IMR-90 (cell line): Measurements from ENCODE around the gene FAF2. TPM values are rescaled to one million over a fixed set of nuclear protein-coding genes. Genes with fewer than 3 reads are reported as not detected.

ENCODE experiments used
- ATAC-seq: fragments of 200-7000 bp; cut with Tn5 transposase; 2 replicates; pipeline ENCODE4 v1.9.1; 2020; ENCODE audit warnings: low read depth, mild to moderate bottlenecking, moderate library complexity
- BruUV-seq: library from RNA; stranded (reverse); fragments of 400-500 nt; replicated peaks from 2 replicates; lab custom pipeline; 2021; lab: Mats Ljungman, UMichigan
- CTCF ChIA-PET: fragments of 300-600 bp; formaldehyde crosslinking; extraction: SDS; loops from one replicate; lab custom pipeline; 2021; ENCODE audit warnings: antibody characterized with exemption; lab: Yijun Ruan, JAX
- POLR2A ChIA-PET: fragments of 300-600 bp; sonication (Branson Sonifier 250); formaldehyde crosslinking; loops from one replicate; lab custom pipeline; 2022; ENCODE audit warnings: antibody characterized with exemption; ENCODE audit not compliant: unreplicated experiment; lab: Charles Lee
- DNase-seq: peaks from one replicate; pipeline ENCODE4 v3.0.0; 2013
- H2AFZ ChIP-seq: replicated peaks from 2 replicates; pipeline ENCODE3; 2013; ENCODE audit warnings: low read length, mild to moderate bottlenecking; ENCODE audit not compliant: poor library complexity
- H2AK5ac ChIP-seq: 2 replicates; pipeline ENCODE4 v1.6.1; 2013; ENCODE audit warnings: low read depth, low read length, inconsistent platforms
- H2AK9ac ChIP-seq: replicated peaks from 2 replicates; pipeline ENCODE3; 2013; ENCODE audit warnings: mild to moderate bottlenecking, low read depth, low read length, moderate library complexity; ENCODE audit not compliant: poor library complexity
- H2BK120ac ChIP-seq: 2 replicates; pipeline ENCODE4 v1.6.1; 2013; ENCODE audit warnings: low read depth, low read length, inconsistent platforms
- H2BK15ac ChIP-seq: 3 replicates; pipeline ENCODE4 v1.6.1; 2013; ENCODE audit warnings: low read depth, low read length, inconsistent platforms
- H2BK20ac ChIP-seq: 2 replicates; pipeline ENCODE4 v1.6.1; 2013; ENCODE audit warnings: low read depth, mild to moderate bottlenecking, inconsistent platforms, low read length, moderate library complexity
- H2BK5ac ChIP-seq: 2 replicates; pipeline ENCODE4 v1.6.1; 2013; ENCODE audit warnings: mild to moderate bottlenecking, low read depth, low read length, inconsistent platforms; ENCODE audit not compliant: poor library complexity, severe bottlenecking
- H3K14ac ChIP-seq: replicated peaks from 2 replicates; pipeline ENCODE4 v1.6.1; 2013; ENCODE audit warnings: low read depth, low read length, inconsistent platforms
- H3K18ac ChIP-seq: 2 replicates; pipeline ENCODE4 v1.6.1; 2013; ENCODE audit warnings: low read depth, low read length, control low read depth
- H3K23ac ChIP-seq: 2 replicates; pipeline ENCODE4 v1.6.1; 2013; ENCODE audit warnings: low read depth, low read length, inconsistent platforms
- H3K27ac ChIP-seq: 2 replicates; pipeline ENCODE4 v1.5.1; 2013; ENCODE audit warnings: mild to moderate bottlenecking, control low read depth, low read length; ENCODE audit not compliant: insufficient read depth
- H3K27me3 ChIP-seq: 2 replicates; pipeline ENCODE4 v1.6.1; 2013; ENCODE audit warnings: low read length; ENCODE audit not compliant: control insufficient read depth, insufficient read depth
- H3K36me3 ChIP-seq: 2 replicates; pipeline ENCODE4 v1.6.1; 2013; ENCODE audit warnings: low read length, mixed read lengths; ENCODE audit not compliant: control insufficient read depth, insufficient read depth
- H3K4ac ChIP-seq: 2 replicates; pipeline ENCODE4 v1.6.1; 2013; ENCODE audit warnings: low read depth, low read length, inconsistent platforms
- H3K4me1 ChIP-seq: 2 replicates; pipeline ENCODE4 v1.6.1; 2013; ENCODE audit warnings: low read length, mixed read lengths; ENCODE audit not compliant: control insufficient read depth, insufficient read depth
- H3K4me2 ChIP-seq: 2 replicates; pipeline ENCODE4 v1.6.1; 2013; ENCODE audit warnings: low read depth, mild to moderate bottlenecking, control low read depth, low read length, moderate library complexity
- H3K4me3 ChIP-seq: 2 replicates; pipeline ENCODE4 v1.5.1; 2013; ENCODE audit warnings: low read depth, mild to moderate bottlenecking, control low read depth, low read length, moderate library complexity; ENCODE audit not compliant: insufficient read depth
- H3K56ac ChIP-seq: 2 replicates; pipeline ENCODE4 v1.6.1; 2013; ENCODE audit warnings: low read length, inconsistent platforms; ENCODE audit not compliant: insufficient read depth; ENCODE audit errors: extremely low read depth
- H3K79me1 ChIP-seq, 2 experiments: 2 replicates each; pipeline ENCODE4 v1.6.1; 2013; ENCODE audit warnings: low read length in 2 of 2, inconsistent platforms in 1 of 2, low read depth in 1 of 2
- H3K9ac ChIP-seq: 2 replicates; pipeline ENCODE4 v1.6.1; 2013; ENCODE audit warnings: low read depth, low read length, control low read depth
- H3K9me1 ChIP-seq: 2 replicates; pipeline ENCODE4 v1.6.1; 2013; ENCODE audit warnings: low read length, inconsistent platforms; ENCODE audit not compliant: insufficient read depth
- H3K9me3 ChIP-seq: 2 replicates; pipeline ENCODE4 v1.6.1; 2013; ENCODE audit warnings: low read length; ENCODE audit not compliant: control insufficient read depth, insufficient read depth
- H4K20me1 ChIP-seq: 2 replicates; pipeline ENCODE4 v1.6.1; 2013; ENCODE audit warnings: low read length, inconsistent platforms; ENCODE audit not compliant: insufficient read depth
- H4K5ac ChIP-seq: 2 replicates; pipeline ENCODE4 v1.6.1; 2013; ENCODE audit warnings: mild to moderate bottlenecking, low read depth, low read length, control low read depth
- H4K8ac ChIP-seq, 2 experiments: 2 replicates each; pipeline ENCODE4 v1.6.1; 2013; ENCODE audit warnings: low read depth in 2 of 2, low read length in 2 of 2, control low read depth in 1 of 2, inconsistent platforms in 1 of 2
- H4K91ac ChIP-seq: 2 replicates; pipeline ENCODE4 v1.6.1; 2013; ENCODE audit warnings: low read depth, low read length, inconsistent platforms; ENCODE audit not compliant: insufficient read depth
- BHLHE40 ChIP-seq: fragments of 150-350 bp; IDR thresholded peaks from 2 replicates; pipeline ENCODE4 v1.6.1; 2016; ENCODE audit warnings: mild to moderate bottlenecking, low read depth, low read length
- FOS ChIP-seq: fragments of 150-350 bp; IDR thresholded peaks from 2 replicates; pipeline ENCODE4 v1.6.1; 2016; ENCODE audit warnings: low read depth, low read length
- MAFK ChIP-seq: IDR thresholded peaks from 2 replicates; pipeline ENCODE4 v1.6.1; 2012; ENCODE audit warnings: low read depth, low read length, improper control_type of control experiment
- MAZ ChIP-seq: IDR thresholded peaks from 2 replicates; pipeline ENCODE4 v1.6.1; 2012; ENCODE audit warnings: low read depth, mild to moderate bottlenecking, low read length, improper control_type of control experiment, moderate library complexity, borderline replicate concordance
- POLR2A ChIP-seq: IDR thresholded peaks from 2 replicates; pipeline ENCODE4 v1.6.1; 2012; ENCODE audit warnings: mild to moderate bottlenecking, low read depth, low read length
- RAD21 ChIP-seq: IDR thresholded peaks from 2 replicates; pipeline ENCODE4 v1.6.1; 2012; ENCODE audit warnings: low read length, improper control_type of control experiment
- RCOR1 ChIP-seq: IDR thresholded peaks from 2 replicates; pipeline ENCODE4 v1.6.1; 2012; ENCODE audit warnings: mild to moderate bottlenecking, low read length, improper control_type of control experiment; ENCODE audit not compliant: insufficient replicate concordance
- WGBS, 2 experiments: methylation state at CpG; one replicate each; pipeline versions ENCODE4 v1.1.5 to v1.1.7; 2013; ENCODE audit warnings: missing lambda C conversion rate in 2 of 2; ENCODE audit not compliant: insufficient read length in 1 of 2; ENCODE audit errors: extremely low coverage in 2 of 2; 5-methylcytosine and 5-hydroxymethylcytosine counted together
- dilution Hi-C: fragments of 300-500 bp; cut with HindIII; formaldehyde crosslinking; loops from one replicate; pipeline ENCODE4 v1.14.3; 2018; ENCODE audit warnings: low sequenced_read_pairs; ENCODE audit not compliant: unreplicated experiment
- in situ Hi-C: fragments of 300-500 bp; cut with MboI; formaldehyde crosslinking; loops from 3 replicates; pipeline ENCODE4 v1.14.3; 2019; ENCODE audit warnings: low sequenced_read_pairs, inconsistent platforms, mixed read lengths
- intact Hi-C: fragments of 100-400 bp; cut with micrococcal nuclease; formaldehyde crosslinking; loops from 2 replicates; pipeline ENCODE4 v1.10.0; 2022
- polyA plus RNA-seq, 3 experiments: library from polyadenylated mRNA; depleted of rRNA; stranded (reverse); fragments of >200 nt; gene quantifications; 2 replicates each; pipeline ENCODE4 v1.2.3, GENCODE V29; 2012; ENCODE audit warnings: low replicate concordance in 1 of 3
- total RNA-seq: library from RNA; depleted of rRNA; stranded (reverse); fragments of >200 nt; gene quantifications from 2 replicates; pipeline ENCODE4 v1.2.3, GENCODE V29; 2012
- TF ChIP-seq, protein P1 (sequence below): fragments of 150-350 bp; IDR thresholded peaks from 2 replicates; pipeline ENCODE4 v1.6.1; 2017; ENCODE audit warnings: mild to moderate bottlenecking, antibody characterized with exemption, low read length, low read depth

Gene FAF2
- total and polyA plus RNA-seq, 2 of the 4 experiments (the other 2 are of a cell fraction), result 32.9 to 47.0 TPM

DNA sequence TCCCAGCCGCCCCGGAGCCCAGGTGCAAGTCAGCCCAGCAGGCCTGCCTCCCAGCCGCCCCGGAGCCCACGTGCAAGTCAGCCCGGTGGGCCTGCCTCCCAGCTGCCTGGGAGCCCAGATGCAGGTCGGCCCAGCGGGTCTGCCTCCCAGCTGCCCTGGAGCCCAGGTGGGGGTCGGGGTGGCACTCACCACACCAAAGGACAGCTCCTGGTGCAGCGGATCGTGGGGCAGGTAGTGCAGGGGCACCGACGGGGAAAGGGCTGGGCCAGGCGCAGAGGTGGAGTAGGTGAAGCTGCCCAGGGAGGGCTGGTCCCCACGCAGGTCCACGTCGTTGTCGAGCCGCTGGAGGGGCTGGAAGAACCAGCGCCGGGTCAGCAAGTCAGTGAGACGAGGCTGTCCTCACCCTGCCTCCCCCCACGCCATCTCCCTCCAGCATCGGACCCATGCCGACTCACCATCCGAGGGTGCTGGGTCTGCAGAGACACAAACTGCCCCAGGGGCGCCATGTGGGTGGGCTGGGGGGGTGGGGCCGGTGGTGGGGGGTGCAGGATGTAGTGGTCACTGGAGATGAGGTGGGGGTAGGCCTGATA, 82.3 kb downstream of the FAF2 start:
- H2BK120ac ChIP-seq, result no peak overlapping the region
- H3K27ac ChIP-seq, result no peak overlapping the region
- no peaks in the 10 kb centered on the region for H3K9me3 ChIP-seq
- ChIA-PET POLR2A (no interaction called here), CTCF (interaction anchor here (1.2 kb wide), 1 partner anchor 83 kb away, joined by 4 read pairs; no protein-coding TSS in a partner anchor)
- no peak overlapping the region for H3K4ac ChIP-seq
- H3K79me1 ChIP-seq, result peaks cover 19 to 40% of the 10 kb centered on the region in 2 experiments
- H3K9me1 ChIP-seq, result peaks cover 14% of the 10 kb centered on the region; the same call in 1 of the 2 replicates
- H2AFZ ChIP-seq, result no peak overlapping the region
- H3K56ac ChIP-seq, result no peak overlapping the region
- in situ Hi-C loops, result no loop called here
- H4K20me1 ChIP-seq, result peaks cover 25% of the 10 kb centered on the region
- WGBS, 2 experiments, result 92% methylated on average over 10 of the region's 28 CpGs; no CpG with 5 or more reads in 1 of the 2 experiments
- H3K4me2 ChIP-seq, result no peak overlapping the region
- H3K27me3 ChIP-seq, result no peaks in the 10 kb centered on the region
- peaks cover 45% of the 10 kb centered on the region for H3K36me3 ChIP-seq
- no peak overlapping the region for H3K23ac ChIP-seq
- no peak for TF ChIP-seq FOS
- TF ChIP-seq POLR2A, result no peak
- no peak for TF ChIP-seq RAD21
- no peak for TF ChIP-seq RCOR1
- TF ChIP-seq BHLHE40, result no peak
- TF ChIP-seq MAFK, result no peak
- no peak for TF ChIP-seq MAZ
- TF ChIP-seq, protein P1, sequence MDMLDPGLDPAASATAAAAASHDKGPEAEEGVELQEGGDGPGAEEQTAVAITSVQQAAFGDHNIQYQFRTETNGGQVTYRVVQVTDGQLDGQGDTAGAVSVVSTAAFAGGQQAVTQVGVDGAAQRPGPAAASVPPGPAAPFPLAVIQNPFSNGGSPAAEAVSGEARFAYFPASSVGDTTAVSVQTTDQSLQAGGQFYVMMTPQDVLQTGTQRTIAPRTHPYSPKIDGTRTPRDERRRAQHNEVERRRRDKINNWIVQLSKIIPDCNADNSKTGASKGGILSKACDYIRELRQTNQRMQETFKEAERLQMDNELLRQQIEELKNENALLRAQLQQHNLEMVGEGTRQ, result no peak
- ATAC-seq (no peak), DNase-seq (no peak)
- no peak overlapping the region for H3K18ac ChIP-seq
- dilution Hi-C loops, result no loop called here
- no peak overlapping the region for H4K91ac ChIP-seq
- intact Hi-C loops, result no loop called here
- no peak overlapping the region for H2BK15ac ChIP-seq
- H2AK9ac ChIP-seq, result no peak overlapping the region
- H3K4me3 ChIP-seq, result no peak overlapping the region
- no peak overlapping the region for H2BK5ac ChIP-seq
- H3K9ac ChIP-seq, result no peak overlapping the region
- BruUV-seq, result no TSS peak
- H4K5ac ChIP-seq, result no peak overlapping the region
- no peak overlapping the region for H2BK20ac ChIP-seq
- H4K8ac ChIP-seq, result no peak overlapping the region
- peaks cover 22% of the 10 kb centered on the region for H3K4me1 ChIP-seq
- no peak overlapping the region for H2AK5ac ChIP-seq
- H3K14ac ChIP-seq, result no peak overlapping the region
